Motor neuron (in vitro differentiated cells): ENCODE data around the gene POP4. TPM values are rescaled to one million over a fixed set of nuclear protein-coding genes. Genes with fewer than 3 reads are reported as not detected.
"Not testable (repeated sequence)": the region's sequence is repeated elsewhere in the genome, so short reads cannot be mapped to it uniquely, and the experiment has no call there.

Experiments
- ATAC-seq, 8 experiments: fragments of 200-7000 bp; cut with Tn5 transposase; replicated peaks in 6 of 8; 2 replicates each; pipeline ENCODE4 v1.8.0; 2021; ENCODE audit warnings: mild to moderate bottlenecking in 8 of 8, moderate library complexity in 8 of 8
- H3K27ac ChIP-seq, 2 donors: fragments of 250-450 bp; sonication (Bioruptor Pico); 2 replicates each; pipeline ENCODE4 v1.9.0; 2021; ENCODE audit warnings: antibody characterized with exemption in 2 of 2, mild to moderate bottlenecking in 2 of 2, moderate library complexity in 1 of 2
- H3K4me1 ChIP-seq, 2 donors: fragments of 250-450 bp; sonication (Bioruptor Pico); replicated peaks in 1 of 2; 2 replicates each; pipeline ENCODE4 v1.6.1; 2021; ENCODE audit warnings: antibody characterized with exemption in 2 of 2, mild to moderate bottlenecking in 2 of 2, moderate library complexity in 1 of 2
- H3K4me3 ChIP-seq, 5 donors: fragments of 250-450 bp; sonication (Bioruptor Pico); 2 replicates each; pipeline ENCODE4 v1.9.0; 2021; ENCODE audit warnings: antibody characterized with exemption in 5 of 5, mild to moderate bottlenecking in 5 of 5, moderate library complexity in 4 of 5
- WGBS, 10 experiments: fragments of 450-650 bp; shearing (Covaris generic); methylation state at CpG; one replicate each; pipeline ENCODE4 v1.0.0; 2022; 5-methylcytosine and 5-hydroxymethylcytosine counted together
- in situ Hi-C, 9 experiments: fragments of 400-800 bp; cut with MboI; loops; one replicate each; pipeline ENCODE4 v1.15.0; 2021; ENCODE audit warnings: low sequenced_read_pairs in 9 of 9, low pct_unique_long_range_greater_than_20kb in 2 of 9; ENCODE audit not compliant: unreplicated experiment in 9 of 9
- total RNA-seq, 8 experiments: library from RNA; unstranded; fragments of 300-600 nt; gene quantifications; 2 replicates each; pipeline versions ENCODE4 v1.2.3 to v1.2.4, GENCODE V29; 2022

POP4 gene
- total RNA-seq, 8 experiments from 2014 or later = 38.2 to 115 (median 66.1) TPM

- in situ Hi-C loops = no loop called here
- Histone ChIP-seq H3K4me3 (no peak overlapping the region), H3K4me1 (no peaks in the 10 kb centered on the region), H3K27ac (no peak overlapping the region)
- ATAC-seq = no peak
- 40 to 100% (median 81%) methylated on average over 1 to 4 of the region's 7 CpGs; no CpG with 5 or more reads in 5 of the 10 experiments for WGBS, 10 experiments
Observed at GRCh38 chr19:29618434-29618833, 12.4 kb downstream of the POP4 start.

- Histone ChIP-seq H3K4me1 (no peaks in the 10 kb centered on the region), H3K4me3 (no peak overlapping the region), H3K27ac (no peak overlapping the region)
- 0 to 77% (median 50%) methylated on average over 1 to 6 of the region's 7 CpGs; no CpG with 5 or more reads in 1 of the 10 experiments for WGBS, 10 experiments
- in situ Hi-C loops = no loop called here
- no peak for ATAC-seq
Observed at GRCh38 chr19:29618871-29619270, 12.8 kb downstream of the POP4 start.

- no peak for ATAC-seq
- H3K4me1 ChIP-seq = peaks cover 6 to 9% of the 10 kb centered on the region in 2 donors
- no peak overlapping the region for H3K4me3 ChIP-seq
- 20 to 67% methylated on average over 2 of the region's 15 CpGs; no CpG with 5 or more reads in 8 of the 10 experiments for WGBS, 10 experiments
- in situ Hi-C loops = no loop called here
- no peak overlapping the region for H3K27ac ChIP-seq
Observed at GRCh38 chr19:29620931-29621351, 14.9 kb downstream of the POP4 start.

- no peak overlapping the region for H3K27ac ChIP-seq
- 61 to 100% (median 86%) methylated on average over 1 to 13 of the region's 23 CpGs; no CpG with 5 or more reads in 1 of the 10 experiments for WGBS, 10 experiments
- H3K4me3 ChIP-seq = no peak overlapping the region
- no peak for ATAC-seq
- peaks cover 6 to 9% of the 10 kb centered on the region in 2 donors for H3K4me1 ChIP-seq
- in situ Hi-C loops = no loop called here
Observed at GRCh38 chr19:29622166-29623070, 16.3 kb downstream of the POP4 start.

GRCh38 chr19:29623726-29624488 is 17.8 kb downstream of the POP4 start:
- in situ Hi-C loops = no loop called here
- peak in 3 of 8 experiments; percentile 75 to 83 (median 83) for ATAC-seq
- H3K4me3 ChIP-seq = no peak overlapping the region
- WGBS, 10 experiments = 33 to 100% (median 71%) methylated on average over 1 to 5 of the region's 18 CpGs; no CpG with 5 or more reads in 4 of the 10 experiments
- no peak overlapping the region for H3K27ac ChIP-seq
- peaks cover 6 to 9% of the 10 kb centered on the region in 2 donors for H3K4me1 ChIP-seq

- 0 to 100% (median 57%) methylated on average over 1 to 4 of the region's 6 CpGs; no CpG with 5 or more reads in 2 of the 10 experiments for WGBS, 10 experiments
- Histone ChIP-seq H3K27ac (no peak overlapping the region), H3K4me3 (no peak overlapping the region), H3K4me1 (peaks cover 6 to 9% of the 10 kb centered on the region in 2 donors)
- in situ Hi-C loops = no loop called here
- peak in 5 of 8 experiments; percentile 11 to 50 (median 36) for ATAC-seq
Observed at GRCh38 chr19:29624489-29625185, 18.6 kb downstream of the POP4 start.

- Histone ChIP-seq H3K4me1 (peaks cover 6 to 9% of the 10 kb centered on the region in 2 donors), H3K4me3 (no peak overlapping the region), H3K27ac (no peak overlapping the region)
- WGBS, 10 experiments = 20 to 100% (median 35%) methylated on average over 1 to 9 of the region's 9 CpGs; no CpG with 5 or more reads in 1 of the 10 experiments
- ATAC-seq = no peak
- in situ Hi-C loops = no loop called here
Observed at GRCh38 chr19:29625186-29625651, 19.1 kb downstream of the POP4 start.

- WGBS, 10 experiments = 54 to 92% (median 71%) methylated on average over 5 to 6 of the region's 7 CpGs; no CpG with 5 or more reads in 5 of the 10 experiments
Observed at GRCh38 chr19:29626386-29626785, 20.3 kb downstream of the POP4 start.

GRCh38 chr19:29626832-29627231 is 20.7 kb downstream of the POP4 start:
- in situ Hi-C loops, H3K4me3 ChIP-seq, ATAC-seq, H3K27ac ChIP-seq, H3K4me1 ChIP-seq: not testable (repeated sequence)
- WGBS, 10 experiments = 17 to 100% (median 61%) methylated on average over 1 to 6 of the region's 9 CpGs; no CpG with 5 or more reads in 4 of the 10 experiments

More at GRCh38 chr19:29626386-29626785, 20.3 kb downstream of the POP4 start:
- H3K4me3 ChIP-seq = no peak overlapping the region
- H3K4me1 ChIP-seq = peaks cover 6 to 9% of the 10 kb centered on the region in 2 donors
- no peak overlapping the region for H3K27ac ChIP-seq
- in situ Hi-C loops = no loop called here
- no peak for ATAC-seq

GRCh38 chr19:29628661-29629385 is 22.7 kb downstream of the POP4 start:
- peaks cover 6 to 9% of the 10 kb centered on the region in 2 donors for H3K4me1 ChIP-seq
- no peak for ATAC-seq
- WGBS, 10 experiments = 60 to 93% (median 67%) methylated on average over 1 to 9 of the region's 16 CpGs; no CpG with 5 or more reads in 4 of the 10 experiments
- in situ Hi-C loops = no loop called here
- H3K4me3 ChIP-seq = no peak overlapping the region
- no peak overlapping the region for H3K27ac ChIP-seq

GRCh38 chr19:29629836-29630534 is 23.9 kb downstream of the POP4 start:
- 80 to 100% (median 88%) methylated on average over 1 to 5 of the region's 5 CpGs; no CpG with 5 or more reads in 6 of the 10 experiments for WGBS, 10 experiments
- in situ Hi-C loops = no loop called here
- no peak for ATAC-seq
- no peak overlapping the region for H3K4me3 ChIP-seq
- peaks cover 3 to 6% of the 10 kb centered on the region in 2 donors for H3K4me1 ChIP-seq
- no peak overlapping the region for H3K27ac ChIP-seq
